ENCODE measurements around the gene LONRF3.

LONRF3 gene

DNA sequence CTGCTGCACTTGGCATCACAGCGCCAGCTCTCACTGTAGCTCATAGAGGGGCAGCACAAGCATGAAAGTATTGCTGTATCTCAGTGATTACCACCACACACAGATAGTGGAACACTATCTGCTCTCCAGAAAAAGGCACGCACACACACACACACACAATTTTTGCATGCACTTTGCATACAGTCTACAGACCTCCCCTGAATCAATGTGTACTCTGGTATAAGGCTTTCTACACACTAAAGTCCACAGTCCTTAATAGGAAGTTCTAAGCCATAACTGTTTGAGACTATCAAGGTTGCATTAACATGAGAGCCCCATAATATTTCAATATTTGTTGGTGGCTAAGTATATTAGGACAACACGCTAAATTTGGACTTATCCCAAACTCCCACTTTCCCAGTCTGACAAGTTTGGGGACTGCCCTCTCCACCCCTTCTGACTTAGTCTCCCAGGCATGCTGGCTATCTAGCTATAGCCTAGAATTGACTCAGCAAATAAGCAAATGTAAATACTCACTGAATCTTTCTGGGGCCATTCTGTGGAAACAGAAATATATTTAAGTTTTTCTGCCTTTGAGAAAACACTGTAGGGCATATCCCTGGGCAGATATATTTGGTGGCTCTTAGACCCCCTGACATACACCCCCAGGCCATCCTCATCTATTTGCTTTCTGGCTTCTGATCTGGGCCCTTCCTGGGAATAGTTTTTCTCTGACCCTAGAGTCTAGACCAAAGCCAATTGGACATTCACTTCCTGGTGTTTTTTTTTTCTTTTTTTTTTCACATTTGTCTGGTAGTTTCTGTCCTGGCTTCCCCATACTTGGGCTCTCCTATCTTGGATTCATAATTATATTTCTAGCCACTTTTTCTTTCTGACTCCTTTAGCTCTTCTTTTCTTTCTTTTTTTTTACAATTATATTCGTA lies 62.0 kb downstream of the LONRF3 start:
- no peak for DNase-seq (ENCODE audit: low read depth)

DNA sequence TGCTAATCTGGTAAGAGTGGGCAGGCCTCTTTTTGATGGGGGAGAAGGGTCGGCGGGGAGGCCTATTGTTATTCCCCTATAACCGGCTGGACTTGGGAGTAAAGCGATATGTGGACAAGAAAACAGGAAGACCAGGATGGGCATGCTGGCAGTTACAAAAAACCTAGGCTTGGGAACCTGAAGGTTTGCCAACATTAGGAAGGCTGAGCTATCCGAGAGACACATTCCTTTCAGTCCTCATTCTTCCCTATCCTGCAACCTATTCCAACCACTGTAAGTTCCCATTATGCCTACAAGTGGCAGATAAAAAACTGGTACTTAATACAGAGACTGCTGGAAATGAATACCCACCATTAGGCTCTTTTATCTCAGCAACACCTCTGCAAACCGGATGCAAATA lies 66.0 kb downstream of the LONRF3 start:
- no peak for DNase-seq (ENCODE audit: low read depth)

DNA sequence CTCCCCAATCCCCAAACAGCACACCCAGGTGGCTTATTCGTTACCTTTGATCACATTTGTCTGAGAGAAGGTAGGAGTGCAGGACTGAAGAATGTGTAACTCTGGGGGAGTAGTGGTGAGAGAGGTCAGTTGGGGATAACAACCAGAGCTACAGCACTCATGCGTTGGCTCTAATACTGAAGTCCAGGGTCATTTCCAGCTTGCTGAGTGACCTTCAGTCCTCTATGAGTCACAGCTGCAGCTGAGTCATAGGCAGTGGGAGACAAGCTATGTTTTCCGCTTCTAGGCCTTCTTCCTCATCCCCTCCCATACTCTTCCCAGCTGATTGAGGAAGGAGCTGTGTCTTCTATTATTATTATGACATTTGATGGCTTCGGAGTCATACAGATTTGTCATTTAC lies 66.8 kb downstream of the LONRF3 start:
- peak; percentile 87 for DNase-seq (ENCODE audit: low read depth)

DNA sequence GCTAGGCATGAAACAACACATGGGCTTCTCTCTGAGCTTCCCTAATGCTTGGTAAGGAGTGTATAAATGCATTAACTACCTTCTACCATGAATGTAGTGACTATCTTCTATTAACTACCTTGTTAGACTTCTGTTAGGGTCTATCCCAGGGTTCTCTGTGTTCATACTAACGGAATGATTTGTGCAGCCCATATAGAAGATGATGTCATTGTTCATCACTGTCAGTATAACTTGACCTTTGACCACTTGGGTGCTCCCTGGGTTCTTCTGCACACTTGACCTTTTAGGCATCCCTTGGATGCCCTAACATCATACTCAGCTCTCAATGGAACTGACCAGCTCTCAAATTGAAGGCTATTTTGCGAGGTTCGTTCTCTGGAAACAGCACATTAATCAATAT lies 67.6 kb downstream of the LONRF3 start:
- no peak for DNase-seq (ENCODE audit: low read depth)

DNA sequence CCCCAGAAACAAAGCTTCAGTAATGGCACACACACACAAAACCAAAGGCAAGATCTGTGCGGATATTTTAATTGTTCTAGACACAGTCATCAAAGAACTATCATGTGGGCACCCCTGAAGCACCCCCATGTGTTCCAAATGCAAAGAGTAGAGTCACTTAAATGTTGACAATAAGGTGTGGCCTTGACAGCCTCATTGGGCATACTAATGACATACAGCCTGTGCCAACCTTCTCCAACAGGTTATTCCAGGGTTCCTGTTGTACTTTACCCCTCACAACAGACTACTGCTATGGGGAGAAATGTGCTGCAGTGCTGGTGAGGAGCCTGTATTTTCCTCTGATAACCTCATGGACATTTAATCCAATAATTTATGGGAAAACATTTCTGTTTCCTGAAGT lies 68.6 kb downstream of the LONRF3 start:
- DNase-seq (ENCODE audit: low read depth): no peak

DNA sequence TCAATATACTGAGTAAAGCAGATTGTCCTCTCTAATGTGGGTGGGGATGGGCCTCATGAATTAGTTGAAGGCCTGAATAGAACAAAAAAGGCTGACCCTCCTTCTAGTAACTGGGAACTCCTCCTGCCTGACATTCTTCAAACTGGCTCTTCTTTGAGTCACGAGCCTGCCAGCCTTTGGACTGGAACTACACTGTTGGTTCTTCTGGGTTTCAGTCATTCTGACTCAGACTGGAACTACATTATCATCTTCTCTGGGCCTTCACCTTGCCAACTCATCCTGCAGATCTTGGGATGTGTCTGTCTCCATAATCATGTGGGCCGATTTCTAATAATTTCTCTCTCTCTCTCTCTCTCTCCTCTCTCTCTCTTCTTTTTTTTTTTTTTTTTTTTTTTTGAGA lies 71.5 kb downstream of the LONRF3 start:
- no peak for DNase-seq (ENCODE audit: low read depth)

DNA sequence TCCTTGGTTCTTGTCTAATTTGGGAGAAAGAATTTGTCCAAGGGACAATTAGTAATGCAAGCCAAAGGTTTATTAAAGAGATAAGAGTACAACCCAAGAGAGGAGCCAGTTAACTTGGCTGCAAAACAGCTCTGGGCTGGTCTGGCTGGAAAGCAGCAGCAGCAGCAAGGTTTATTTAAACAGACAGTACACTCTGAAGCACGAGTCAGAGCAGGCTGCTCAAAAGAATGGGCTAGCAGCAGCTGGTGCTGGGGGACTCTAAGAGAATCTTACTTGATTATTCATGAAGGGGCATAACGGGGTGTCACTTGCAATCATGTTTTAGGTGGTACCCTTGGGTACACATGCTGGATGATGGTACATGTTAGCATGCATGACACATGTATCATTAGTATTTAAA lies 81.3 kb downstream of the LONRF3 start:
- no peak for DNase-seq (ENCODE audit: low read depth)

DNA sequence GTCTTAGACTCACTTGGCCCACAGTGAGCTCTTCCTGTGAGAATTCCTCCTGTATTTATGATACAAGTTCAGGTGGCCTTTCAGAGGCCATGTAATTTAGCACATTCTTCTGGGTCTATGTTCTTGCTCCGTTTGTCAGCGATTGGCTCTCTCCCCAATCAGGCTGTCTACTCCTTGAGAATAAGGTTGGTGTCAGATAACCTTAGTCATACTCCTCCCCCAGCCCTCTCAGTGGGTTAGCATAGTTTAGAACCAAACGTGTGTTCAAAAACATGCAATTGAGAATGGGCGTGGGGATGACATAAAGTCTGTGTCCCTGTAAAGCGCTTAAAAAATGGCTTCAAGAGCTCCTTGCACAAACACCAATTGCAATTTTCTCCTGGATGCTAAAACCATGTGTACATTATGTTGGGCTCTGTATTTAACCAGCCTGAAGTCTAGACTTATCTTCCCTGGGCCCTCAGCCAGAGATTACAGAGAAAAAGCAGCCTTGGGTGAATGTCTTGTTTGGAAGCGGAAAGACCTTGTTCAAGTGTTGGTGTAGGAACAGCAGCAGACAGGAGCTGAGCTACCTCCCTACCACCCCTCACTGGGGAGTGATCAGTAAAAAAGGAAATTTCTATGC lies 88.4 kb downstream of the LONRF3 start:
- DNase-seq (ENCODE audit: low read depth): no peak

DNA sequence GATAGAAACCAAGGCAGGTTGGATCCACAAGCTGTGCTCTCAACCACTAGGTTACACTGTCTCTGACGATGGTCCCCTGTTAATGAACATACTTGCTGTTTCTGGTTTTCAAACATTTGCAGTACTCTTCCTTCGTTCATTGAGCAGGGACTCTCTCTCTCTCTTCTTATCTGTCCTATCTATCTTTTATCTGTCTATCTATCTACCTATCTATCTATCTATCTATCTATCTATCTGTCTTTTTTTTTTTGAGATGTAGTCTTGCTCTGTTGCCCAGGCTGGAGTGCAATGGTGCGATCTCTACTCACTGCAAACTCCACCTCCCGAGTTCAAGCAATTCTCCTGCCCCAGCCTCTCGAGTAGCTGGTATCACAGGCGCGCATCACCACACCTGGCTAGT lies 89.0 kb downstream of the LONRF3 start:
- DNase-seq (ENCODE audit: low read depth): no peak

DNA sequence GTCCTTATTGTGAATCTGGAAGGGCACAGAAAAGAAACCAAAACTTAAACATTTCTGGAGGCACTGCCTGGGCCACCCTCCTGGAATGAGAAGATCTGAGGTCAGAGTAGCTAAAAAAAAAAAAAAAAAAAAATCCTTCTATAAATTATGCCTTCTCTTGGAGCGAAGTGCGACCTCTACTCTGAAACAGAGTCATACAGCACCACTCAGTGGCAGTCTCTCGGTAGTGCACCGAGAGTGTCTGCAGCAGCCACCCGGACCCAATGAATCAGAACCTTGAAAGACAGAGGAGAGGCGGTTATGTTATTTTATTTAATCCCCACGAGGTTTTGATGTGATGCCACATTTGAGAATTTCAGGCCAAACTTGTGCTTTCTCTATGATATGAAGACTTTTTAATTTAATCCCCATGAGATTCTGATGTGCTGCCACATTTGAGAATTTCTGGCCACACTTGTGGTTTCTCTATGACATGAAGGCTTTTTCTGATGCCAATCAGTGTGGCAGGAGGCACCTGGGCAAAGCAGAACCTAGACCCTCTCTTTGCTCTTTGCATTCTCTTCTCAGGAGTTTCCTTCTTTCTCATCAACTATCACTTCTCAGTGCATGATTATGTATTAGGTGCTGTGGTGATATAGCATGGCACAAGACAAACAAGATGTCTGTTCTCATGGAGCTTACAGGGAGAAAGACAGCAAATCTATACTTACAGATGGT lies 92.8 kb downstream of the LONRF3 start:
- peak; percentile 44 for DNase-seq (ENCODE audit: low read depth)

All from stromal cell of bone marrow (primary cell).